A549 treated with Mapracorat at 1 μM for 4 hours (cell line): ENCODE results near the gene OR4C3. TPM values are rescaled to one million over a fixed set of nuclear protein-coding genes. Genes with fewer than 3 reads are reported as not detected.

Experiments used
- total RNA-seq: library from RNA; stranded (reverse); fragments of 200-300 nt; extraction: Qiagen RNA extraction; gene quantifications from 5 replicates; pipeline ENCODE4 v1.2.3, GENCODE V29; 2022

OR4C3 gene
- not detected in 5 replicates for total RNA-seq

GRCh38 chr11:48324620-48325019 lies at the start of gene OR4C3:
Gene OR4C3, plus strand, starts transcription at chr11:48324920. Its CDS starts 102 bp downstream, at chr11:48325022.

GRCh38 chr11:48305923-48306322 lies 18.8 kb upstream of the OR4C3 start, which contains the start of gene OR4S1:
Gene OR4S1, plus strand, starts transcription at chr11:48306223. Its CDS starts 0 bp downstream, at chr11:48306223.

GRCh38 chr11:48366365-48366764 lies 41.6 kb downstream of the OR4C3 start, which contains the start of gene OR4C5:
Gene OR4C5, minus strand, starts transcription at chr11:48366465. Its CDS starts 0 bp downstream, at chr11:48366465.

Other genes starting within 250 kb of the OR4C3 start
- gene OR4B1, start 108.1 kb upstream of the OR4C3 start, total RNA-seq, result not detected in 5 replicates
- not detected in 5 replicates for gene OR4X2, start 79.8 kb upstream of the OR4C3 start, total RNA-seq
- gene OR4X1, start 61.1 kb upstream of the OR4C3 start, total RNA-seq, result not detected in 5 replicates
- gene OR4S1, start 18.7 kb upstream of the OR4C3 start, total RNA-seq, result not detected in 5 replicates
- gene OR4C5, start 41.5 kb downstream of the OR4C3 start, total RNA-seq, result not detected in 5 replicates
- not detected in 5 replicates for gene OR4A47, start 163.9 kb downstream of the OR4C3 start, total RNA-seq